ENCODE measurements around the gene CHGA.
A peak's percentile ranks its signal among the peaks of the same experiment; 100 is the strongest.

CHGA gene

DNA sequence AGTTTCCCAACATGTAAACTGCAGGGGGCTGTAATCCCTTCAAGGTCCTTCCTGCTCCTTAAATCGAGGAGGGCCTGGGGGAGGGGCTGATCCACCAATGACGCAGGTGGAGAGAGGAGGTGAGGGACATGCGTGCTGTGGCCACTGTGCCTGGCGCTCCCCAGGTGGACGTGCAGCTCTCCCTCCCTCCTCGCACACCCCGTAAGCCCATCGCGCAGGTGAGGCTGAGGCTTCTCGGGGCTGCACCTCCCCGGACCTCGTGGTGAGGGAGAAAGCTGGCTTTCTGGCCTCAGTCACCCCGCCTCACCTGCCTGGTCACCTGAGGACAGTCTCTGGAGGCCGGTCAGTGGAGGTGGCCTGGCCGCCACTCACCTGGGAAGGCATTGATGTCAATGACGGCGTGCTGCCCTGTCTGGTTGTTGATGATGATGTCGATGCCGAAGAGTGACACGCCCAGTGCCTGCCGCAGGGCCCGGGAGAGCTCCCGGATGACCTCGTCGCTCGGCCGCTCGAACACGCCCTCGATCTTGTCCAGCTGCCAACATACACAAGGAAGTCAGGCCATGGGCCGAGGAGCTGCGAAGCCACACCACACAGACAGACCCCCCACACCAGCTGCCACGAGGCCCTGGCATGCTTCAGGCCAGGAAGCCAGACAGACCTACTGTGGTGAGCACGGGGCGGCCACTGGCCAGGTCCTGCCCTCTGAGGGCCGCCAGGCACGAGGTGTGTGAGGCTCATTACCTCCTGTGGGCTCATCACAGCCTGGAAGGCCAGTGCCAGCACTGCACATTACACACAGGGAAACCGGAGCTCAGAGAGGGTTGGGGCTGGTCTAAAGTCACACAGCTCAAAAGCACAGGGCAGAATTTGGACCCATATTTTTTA, 23.3 kb downstream of the CHGA start:
- DNase-seq, result no peak

GRCh38 chr14:92946847-92947545, 24.0 kb downstream of the CHGA start:
- DNase-seq, result no peak

- no peak for DNase-seq
Measured at GRCh38 chr14:92948647-92949046, 25.7 kb downstream of the CHGA start.

- no peak for DNase-seq
Measured at GRCh38 chr14:92949496-92950192, 26.7 kb downstream of the CHGA start.

DNA sequence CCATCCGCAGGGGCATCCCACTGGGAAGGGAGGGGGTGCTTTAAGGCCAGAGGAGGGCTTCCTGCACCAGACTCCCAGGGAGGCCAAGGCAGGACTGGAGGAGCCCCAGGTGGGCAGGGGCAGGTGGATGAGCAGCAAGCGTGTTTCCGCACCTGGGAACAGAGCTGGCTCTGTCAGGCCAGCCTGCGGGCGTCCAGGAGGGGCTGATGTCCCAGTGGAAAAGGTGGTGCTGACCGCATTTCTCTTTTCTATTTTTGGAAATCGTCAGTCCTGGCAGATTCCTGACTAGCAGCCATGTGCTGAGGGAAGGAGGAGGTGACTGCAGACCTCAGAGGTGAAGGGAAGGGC, 27.2 kb downstream of the CHGA start:
- DNase-seq, result no peak

GRCh38 chr14:92950773-92951172, 27.8 kb downstream of the CHGA start:
- no peak for DNase-seq

DNA sequence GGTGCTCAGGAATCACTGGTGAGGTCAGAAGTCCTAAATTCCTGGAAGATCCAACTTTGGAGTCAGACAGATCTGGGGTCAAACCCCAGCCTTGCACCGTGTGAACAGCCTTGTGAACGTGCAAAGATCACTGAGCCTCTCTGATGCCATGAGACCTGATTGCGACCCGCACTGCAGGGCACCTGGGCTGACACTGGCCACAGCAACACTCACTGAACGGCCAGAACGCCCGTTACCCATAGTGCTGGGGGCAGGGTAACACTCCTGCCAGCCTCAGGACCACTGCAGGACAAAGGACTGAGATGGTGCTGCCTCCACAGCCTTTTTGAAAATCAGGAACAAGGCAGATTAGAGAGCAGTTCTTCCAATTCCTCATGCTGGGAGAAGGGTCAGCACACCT, 28.3 kb downstream of the CHGA start:
- DNase-seq, result no peak

DNA sequence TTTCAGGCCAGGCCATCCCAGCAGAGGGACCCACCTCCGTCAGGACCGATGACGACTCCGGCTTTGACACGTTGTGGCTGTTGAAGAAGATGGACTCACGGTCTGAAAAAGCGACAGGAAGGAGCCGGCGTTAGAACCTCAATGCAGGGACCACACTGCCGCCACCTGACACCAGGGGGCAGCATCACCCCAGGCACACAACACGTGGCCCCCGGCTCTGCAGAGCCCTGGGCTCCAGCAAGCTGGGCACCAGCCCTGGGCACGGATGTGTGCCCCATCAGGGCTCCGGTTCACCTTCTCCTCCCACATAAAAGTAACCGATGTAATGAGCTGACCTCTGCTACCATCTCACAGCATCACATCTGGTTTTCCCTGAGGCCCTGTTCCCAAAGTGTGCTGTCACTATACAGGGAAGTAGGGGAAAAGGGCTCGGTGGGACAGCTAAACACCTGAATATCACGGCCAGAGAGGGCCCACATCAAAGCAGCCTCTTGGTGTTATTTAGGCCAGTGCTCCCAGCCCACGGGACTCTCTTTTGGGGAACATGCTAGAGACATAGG, 29.0 kb downstream of the CHGA start:
- DNase-seq, result peak; percentile 73

GRCh38 chr14:92952481-92953298, 29.7 kb downstream of the CHGA start:
- DNase-seq, result no peak

DNA sequence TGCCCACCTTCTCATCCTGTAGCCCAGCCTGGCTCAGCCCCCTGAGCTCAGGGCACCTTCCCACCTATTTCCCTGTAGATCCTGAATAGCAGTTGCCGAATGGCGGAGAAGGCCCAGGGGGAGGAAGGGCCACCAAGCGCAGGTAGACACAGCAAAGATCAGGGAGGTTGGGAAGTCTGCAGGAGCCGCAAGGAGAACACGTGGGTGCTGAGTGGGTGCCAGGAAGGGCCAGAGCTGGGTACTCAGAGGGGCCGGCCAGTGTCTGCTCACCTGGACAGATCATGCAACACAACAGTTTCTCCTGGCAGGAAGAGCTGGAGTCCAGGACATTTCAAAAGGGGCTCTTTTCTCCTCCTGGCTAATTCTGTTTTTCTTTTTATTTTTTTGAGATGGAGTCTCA, 30.6 kb downstream of the CHGA start:
- no peak for DNase-seq

DNA sequence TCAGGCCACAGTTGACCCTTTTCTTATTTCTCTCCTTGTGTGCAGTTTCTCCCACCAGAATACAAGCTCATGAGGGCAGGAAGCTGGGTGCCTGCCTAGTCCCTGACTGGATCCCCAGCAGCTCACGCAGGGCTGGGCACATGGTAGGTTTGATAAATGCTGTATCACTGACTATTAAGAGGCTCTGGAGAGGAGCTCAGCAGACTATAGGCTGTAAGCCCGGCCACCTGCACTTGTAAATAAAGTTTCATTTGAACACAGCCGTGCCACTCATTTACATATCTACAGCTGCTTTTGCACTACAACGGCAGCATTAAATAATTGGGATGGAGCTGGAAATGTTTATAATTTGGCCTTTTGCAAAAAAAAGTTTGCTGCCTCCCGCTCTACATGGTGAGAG, 32.0 kb downstream of the CHGA start:
- DNase-seq, result no peak

- DNase-seq, result no peak
Measured at GRCh38 chr14:92955381-92955780, 32.4 kb downstream of the CHGA start.

DNA sequence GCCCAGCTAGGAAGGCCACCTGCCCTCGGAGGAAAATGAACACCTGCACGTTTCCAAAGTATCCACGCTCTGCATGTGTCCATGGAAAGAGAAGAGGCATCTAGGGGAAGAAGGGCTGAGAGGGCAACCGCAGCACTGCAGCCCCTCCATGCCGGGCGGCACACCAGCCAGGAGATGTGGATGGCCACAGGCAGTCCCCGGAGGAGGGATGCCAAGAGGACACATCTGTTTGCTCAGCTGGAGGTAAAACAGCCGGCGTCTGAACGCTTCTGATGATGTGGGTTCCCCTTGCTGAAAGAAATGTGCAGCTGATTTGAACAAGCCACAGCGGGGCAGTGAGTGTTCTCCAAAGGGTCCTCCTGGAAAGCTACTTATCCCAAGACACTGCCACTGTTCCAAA, 34.0 kb downstream of the CHGA start:
- DNase-seq, result peak; percentile 78

DNA sequence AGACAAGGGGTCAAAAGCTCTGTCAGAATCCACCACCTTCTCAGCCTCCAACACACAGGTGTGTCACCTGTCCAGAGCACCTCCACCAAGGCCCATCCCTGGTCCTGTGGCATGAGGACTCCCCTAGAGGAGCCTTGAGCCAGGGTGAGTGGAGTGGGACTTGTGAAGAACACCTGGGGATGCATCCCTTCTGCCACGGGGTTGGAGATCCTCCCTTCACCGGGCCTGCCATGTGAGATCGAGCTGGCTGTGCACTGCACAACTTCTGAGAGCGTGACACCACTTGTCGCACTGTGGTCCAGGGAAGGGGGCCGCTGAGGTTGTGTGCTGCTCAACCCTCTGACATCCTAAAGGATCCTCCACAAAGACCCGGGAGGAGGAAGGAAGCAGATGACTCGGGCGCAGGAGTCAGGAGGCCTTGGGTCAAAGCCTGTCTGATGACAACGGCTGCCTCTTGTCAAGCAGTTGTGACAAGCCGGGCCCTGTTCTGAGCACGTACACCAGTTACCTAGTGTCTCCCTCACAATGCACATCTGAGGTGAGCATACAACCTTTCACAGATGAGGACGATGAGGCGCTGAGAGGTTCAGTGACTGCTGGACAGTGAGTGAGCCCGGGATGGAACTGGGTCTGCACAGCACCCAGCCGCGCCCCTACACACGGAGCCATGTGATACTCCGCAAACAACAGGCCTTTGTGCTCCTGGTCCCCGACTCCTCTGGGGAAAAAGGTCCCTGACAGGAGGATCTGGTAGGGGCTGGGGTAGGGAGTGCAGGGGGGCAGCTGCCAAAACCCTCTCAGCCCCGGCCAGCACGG, 35.6 kb downstream of the CHGA start:
- DNase-seq, result no peak

DNA sequence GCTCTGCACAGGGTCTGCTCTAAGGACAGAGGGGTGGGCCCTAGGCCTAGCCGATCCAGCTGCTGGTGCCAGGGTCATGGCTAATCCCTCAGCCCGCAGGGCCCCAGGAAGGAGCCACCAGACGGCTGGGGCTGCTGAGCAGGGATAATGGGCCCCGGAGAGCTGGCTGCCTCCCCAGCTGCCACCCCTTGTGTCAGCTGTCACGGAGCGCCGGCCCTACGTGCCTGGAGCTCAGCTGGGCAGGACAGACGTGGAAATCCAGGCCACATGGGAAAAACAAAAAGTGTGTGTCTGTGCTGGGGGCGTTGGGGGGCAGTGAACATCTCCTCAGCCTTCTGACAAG, 36.2 kb downstream of the CHGA start:
- no peak for DNase-seq

GRCh38 chr14:92959761-92960680, 37.1 kb downstream of the CHGA start:
- DNase-seq, result no peak

GRCh38 chr14:92960706-92961566, 38.0 kb downstream of the CHGA start:
- no peak for DNase-seq

GRCh38 chr14:92961567-92961855, 38.6 kb downstream of the CHGA start:
- DNase-seq, result no peak

DNA sequence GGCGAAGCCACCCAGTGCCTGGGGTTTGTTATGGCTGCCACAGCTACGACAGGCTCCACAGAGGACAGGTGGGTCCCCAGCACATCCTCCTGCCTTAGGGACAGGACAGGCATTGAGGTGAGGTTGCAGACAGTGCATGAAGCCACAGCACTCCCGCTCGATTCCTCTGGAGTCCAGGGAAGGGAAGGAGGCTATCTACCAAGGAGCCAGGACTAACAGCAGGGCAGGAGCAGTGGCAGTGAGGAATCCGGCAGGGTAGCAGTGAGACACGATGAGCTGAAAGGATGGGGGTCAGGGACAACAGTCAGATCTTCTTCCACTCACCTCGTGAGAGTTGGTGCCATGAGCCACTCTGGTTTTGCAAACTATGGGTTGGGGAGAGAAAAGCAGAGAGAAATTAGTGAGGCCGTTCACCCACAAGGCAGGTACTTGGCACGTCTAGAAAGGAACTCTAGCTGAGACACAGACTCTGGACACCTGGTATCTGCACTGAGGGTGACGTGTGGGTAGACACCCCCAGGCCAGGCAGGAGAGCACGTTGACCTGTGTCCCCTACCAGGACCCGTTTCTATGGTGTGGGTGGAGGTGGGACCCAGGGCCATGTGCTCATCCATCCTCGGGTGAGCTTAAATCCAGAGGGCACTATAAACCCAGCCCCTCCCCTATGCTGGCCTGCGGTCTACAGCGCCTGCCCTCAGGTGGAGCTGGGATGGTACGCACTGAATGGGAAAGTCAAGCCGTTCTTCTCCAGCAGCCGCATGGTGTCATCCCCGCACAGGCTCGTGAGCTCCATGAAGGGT, 39.3 kb downstream of the CHGA start:
- DNase-seq, result no peak
